Fibroblast of peridontal ligament (primary cell): ENCODE results near the gene TJP1.
"Not testable (repeated sequence)": the region's sequence is repeated elsewhere in the genome, so short reads cannot be mapped to it uniquely, and the experiment has no call there.

ENCODE experiments used
- DNase-seq: peaks from one replicate; pipeline ENCODE4 v3.0.0-alpha.2; 2010; ENCODE audit errors: extremely low read depth

The TJP1 gene

DNA sequence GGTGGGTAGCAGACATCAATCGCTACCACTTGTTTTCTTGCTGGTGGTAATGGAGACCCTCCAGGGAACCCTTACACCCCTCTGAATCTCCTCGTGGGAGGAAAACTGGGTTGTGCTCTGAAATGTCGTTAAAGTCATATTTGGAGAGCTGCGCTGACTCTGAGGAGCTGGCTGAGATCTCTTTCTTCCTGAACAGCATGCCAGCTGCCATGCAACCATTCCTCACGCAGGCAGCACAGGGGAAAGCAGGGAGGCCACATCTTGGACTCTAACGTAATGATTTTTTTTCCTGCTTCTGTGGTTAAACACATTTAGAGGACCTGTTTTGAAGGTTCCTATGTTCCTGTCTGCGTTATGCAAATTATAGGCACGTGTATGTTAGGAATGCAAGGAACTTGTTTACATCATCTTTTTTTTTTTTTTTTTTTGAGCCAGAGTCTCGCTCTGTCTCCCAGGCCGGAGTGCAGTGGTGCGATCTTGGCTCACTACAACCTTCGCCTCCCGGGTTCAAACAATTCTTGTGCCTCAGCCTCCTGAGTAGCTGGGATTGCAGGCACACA, 156.7 kb downstream of the TJP1 start:
- DNase-seq: no peak

DNA sequence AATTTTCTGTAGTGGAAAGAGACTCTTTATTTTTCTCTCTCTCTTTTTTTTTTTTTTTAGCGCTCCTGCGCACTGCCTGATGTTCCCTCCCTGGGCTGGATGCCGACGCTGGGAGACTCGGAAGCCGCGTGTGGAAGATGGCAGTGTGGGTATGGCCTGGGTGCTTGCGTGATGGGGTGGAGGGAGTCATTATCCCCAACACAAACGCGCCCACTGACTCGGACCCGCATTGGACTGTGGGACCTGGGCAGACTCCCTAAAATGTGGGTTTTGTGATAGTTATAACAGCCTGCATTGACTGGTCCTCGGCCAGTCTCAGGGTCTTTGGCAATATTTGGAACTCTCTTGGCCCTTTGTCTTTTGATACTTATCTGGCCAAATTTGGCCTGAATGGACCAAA, 157.9 kb downstream of the TJP1 start:
- DNase-seq: no peak

- DNase-seq: not testable (repeated sequence)
Measured at GRCh38 chr15:29657476-29657817, 164.8 kb downstream of the TJP1 start.

GRCh38 chr15:29656636-29657475, 165.4 kb downstream of the TJP1 start:
- no peak for DNase-seq

GRCh38 chr15:29652595-29652994, 169.7 kb downstream of the TJP1 start:
- no peak for DNase-seq

- no peak for DNase-seq
Measured at GRCh38 chr15:29651476-29652233, 170.6 kb downstream of the TJP1 start.
